Stimulated activated CD4-positive, alpha-beta T cell treated with anti-CD3 and anti-CD28 coated beads, Interleukin-2, amount 100 ng/mL, for 48 hours (primary cell): ENCODE data around the gene SIRT6.
A peak's percentile ranks its signal among the peaks of the same experiment; 100 is the strongest.
"Not testable (repeated sequence)": the region's sequence is repeated elsewhere in the genome, so short reads cannot be mapped to it uniquely, and the experiment has no call there.

ENCODE experiments used
- DNase-seq, 2 donors: peaks; one replicate each; pipeline ENCODE4 v3.0.0-alpha.2; 2020

The SIRT6 gene

DNA sequence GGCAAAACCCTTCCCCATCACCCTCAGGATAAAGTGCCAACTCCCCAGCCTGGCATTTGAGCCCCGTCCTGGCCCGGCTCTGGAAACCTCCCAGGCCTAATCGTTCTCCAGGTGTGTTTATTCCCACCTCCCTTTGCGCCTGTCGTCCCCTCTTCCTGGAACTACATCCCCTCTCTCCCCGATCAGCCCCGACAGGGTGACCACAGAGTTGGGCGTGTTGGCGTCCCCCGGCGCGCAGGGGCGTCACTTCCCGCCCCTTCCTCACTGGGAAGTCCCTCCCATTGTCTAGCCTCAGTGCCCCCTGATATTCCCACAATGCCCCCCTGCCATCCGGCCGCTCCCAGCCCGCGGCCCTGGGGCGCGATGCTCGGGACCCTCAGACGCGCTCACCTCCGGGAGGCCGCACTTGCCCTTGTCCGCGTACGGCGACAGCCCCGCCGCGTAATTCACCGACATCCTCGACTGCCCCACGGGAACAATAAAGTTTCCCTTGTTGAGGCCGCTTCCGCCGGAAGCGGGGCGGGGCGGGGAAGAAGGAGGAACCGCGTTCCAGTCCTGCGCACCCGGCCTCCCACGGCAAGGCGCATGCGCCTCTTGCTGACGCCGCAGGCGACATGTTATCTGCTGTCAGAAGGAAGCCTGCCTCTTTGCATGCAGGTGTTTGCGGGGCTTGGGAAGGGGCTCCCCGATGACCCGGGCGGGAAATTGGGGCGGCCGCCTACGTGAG is at the start of gene SIRT6, which contains the start of gene ANKRD24:
TSS of gene SIRT6 (minus strand) at position 480 of the 727 bp plus-strand sequence. CDS start at position 456, 24 bp downstream.
TSS of gene ANKRD24 (plus strand) at position 606 of the 727 bp plus-strand sequence. CDS start 3,737 bp downstream, outside the sequence.
- peak; percentile 93 for DNase-seq

DNA sequence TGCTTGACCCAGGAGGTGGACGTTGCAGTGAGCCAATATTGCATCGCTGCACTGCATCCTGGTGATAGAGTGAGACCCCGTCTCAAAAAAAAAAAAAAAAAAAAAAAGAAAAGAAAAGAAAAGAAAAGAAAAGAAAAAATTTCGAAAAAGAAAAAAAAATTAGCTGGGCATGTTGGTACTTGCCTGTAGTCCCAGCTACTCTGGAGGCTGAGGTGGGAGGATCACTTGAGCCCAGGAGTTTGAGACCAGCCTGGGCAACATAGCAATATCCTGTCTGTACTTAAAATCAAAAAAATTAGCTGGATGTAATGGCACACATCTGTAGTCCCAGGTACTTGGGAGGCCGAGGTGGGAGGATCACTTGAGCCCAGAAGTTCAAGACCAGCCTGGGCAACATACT is 49.8 kb upstream of the SIRT6 start:
- DNase-seq, result not testable (repeated sequence)

DNA sequence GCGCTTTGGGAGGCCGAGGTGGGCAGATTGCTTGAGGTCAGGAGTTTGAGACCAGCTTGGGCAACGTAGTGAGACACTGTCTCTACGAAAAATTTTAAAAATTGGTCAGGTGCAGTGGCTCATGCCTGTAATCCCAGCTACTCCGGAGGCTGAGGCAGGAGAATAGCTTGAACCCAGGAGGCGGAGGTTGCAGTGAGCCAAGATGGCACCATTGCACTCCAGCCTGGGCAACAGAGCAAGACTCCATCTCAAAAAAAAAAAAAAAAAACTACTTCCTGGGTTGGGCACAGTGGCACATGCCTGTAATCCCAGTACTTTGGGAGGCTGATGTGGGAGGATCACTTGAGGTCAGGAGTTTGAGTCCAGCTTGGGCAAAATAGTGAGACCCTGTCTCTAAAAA is 49.2 kb upstream of the SIRT6 start:
- DNase-seq, result not testable (repeated sequence)

DNA sequence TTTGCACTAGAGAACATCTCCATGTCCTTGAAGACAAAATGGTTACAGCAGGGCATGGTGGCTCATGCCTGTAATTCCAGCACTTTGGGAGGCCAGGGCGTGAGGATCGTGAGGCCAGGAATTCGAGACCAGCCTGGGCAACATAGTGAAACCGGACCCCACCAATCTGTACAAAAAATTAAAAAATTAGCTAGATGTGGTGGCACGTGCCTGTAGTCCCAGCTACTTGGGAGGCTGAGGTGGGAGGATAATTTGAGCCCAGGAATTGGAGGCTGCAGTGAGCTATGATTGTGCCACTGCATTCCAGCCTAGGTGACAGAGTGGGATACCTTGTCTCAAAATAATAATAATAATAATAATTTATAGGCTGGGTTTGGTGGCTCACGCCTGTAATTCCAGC is 47.9 kb upstream of the SIRT6 start:
- DNase-seq, result not testable (repeated sequence)

DNA sequence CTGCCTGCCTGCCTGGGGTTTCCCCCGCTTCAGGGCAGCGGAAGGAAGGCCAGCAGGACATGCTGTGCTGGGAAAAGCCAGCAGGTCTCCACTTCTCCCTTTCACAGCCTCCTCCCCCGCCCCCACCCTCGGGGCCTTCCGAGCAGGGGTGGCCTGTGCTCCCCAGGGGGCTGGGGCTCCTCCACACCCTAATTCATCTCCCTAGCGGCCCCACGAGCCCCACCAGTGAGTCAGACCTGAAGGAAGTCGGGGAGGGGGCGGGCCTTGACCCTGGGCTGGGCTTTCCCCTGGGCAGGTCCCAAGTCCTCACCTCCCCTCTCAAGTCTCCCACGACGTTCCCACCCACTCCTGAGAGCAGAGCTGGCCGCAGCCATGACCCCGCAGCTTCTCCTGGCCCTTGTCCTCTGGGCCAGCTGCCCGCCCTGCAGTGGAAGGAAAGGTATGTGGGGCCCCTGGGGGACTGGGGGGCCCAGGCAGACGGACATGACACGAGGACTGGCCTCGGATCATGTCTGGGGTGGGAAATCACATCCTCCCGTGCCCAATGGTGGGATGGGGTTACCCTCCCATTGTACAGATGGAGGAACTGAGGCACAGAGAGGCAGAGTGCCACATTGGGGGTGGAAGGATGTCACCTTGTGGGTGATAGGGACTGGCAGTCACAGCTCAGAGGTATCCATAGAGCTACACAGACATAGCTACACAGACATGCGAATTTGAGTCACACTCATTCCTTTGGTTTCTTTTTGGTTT is 47.0 kb upstream of the SIRT6 start, which contains the start of gene EBI3:
TSS of gene EBI3 (plus strand) at position 345 of the 753 bp plus-strand sequence. CDS start at position 373, 28 bp downstream.
- peak; percentile 41 to 45 for DNase-seq

DNA sequence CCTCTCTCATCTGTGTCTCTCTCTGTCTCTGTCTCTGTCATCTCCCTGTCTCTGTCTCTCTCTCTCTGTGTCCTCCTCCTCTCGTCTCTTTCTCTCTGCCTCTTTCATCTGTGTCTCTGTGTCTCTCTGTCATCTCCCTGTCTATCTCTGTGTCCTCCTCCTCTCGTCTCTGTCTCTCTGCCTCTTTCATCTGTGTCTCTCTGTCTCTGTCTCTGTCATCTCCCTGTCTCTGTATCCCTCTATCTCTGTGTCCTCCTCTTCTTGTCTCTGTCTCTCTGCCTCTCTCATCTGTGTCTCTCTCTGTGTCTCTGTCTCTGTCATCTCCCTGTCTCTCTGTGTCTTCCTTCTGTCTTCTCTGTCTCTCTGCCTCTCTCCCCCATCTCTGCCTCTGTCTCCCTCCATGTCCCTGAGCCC is 46.4 kb upstream of the SIRT6 start:
- DNase-seq, result no peak

DNA sequence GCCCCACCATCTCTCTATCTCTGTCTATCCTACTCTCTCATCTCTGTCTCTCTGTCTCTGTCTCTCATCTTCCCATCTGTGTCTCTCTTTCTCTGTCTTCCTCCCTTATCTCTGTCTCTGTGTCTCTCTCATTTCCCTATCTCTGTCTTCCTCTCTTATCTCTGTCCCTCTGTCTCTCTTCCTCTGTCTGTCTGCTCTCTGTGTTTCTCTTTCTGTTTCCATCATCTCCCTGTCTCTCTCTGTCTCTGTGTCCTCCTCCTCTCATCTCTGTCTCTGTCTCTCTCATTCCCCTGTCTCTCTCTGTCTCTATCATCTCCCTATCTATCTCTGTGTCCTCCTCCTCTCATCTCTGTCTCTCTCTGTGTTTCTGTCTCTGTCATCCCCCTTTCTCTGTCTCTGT is 45.4 kb upstream of the SIRT6 start:
- DNase-seq, result no peak

DNA sequence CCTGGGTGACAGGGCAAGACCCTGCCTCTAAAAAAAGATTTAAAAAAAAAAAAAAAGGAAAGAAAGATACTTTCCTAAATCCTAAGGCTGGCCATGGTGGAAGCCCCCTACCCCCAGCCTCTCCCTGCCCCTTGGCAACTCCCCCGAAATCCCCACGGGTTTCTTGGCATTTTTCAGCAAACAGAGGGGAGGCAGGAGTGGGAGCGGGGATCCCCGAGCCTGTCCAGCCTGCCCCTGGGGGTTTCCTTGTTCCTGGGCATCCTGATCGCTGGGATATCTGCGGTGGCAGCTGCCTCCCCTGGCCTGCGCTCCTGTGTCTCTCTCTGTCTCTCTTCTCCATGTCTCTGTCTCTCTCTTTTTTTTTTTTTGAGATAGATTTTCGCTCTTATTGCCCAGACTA is 43.5 kb upstream of the SIRT6 start:
- DNase-seq, result no peak

DNA sequence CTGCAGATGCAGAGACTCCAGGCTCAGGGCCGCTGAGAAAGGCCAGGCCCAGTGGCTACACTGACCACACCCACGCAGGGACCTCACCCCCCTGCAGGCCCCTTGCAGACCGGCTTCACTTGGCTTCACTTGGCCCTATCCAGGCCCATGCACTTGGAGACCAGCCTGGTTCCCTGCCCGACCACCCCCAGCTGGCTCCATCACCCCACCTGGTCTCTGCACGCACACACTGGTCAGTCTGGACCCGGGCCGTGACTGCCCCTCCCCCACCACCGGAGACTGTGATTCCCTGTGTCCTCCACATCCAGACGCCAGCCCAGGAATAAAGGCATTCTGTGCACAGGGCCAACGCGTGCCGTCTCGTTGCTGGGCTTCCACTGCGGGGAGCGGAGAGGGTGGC is 42.1 kb upstream of the SIRT6 start:
- no peak for DNase-seq

DNA sequence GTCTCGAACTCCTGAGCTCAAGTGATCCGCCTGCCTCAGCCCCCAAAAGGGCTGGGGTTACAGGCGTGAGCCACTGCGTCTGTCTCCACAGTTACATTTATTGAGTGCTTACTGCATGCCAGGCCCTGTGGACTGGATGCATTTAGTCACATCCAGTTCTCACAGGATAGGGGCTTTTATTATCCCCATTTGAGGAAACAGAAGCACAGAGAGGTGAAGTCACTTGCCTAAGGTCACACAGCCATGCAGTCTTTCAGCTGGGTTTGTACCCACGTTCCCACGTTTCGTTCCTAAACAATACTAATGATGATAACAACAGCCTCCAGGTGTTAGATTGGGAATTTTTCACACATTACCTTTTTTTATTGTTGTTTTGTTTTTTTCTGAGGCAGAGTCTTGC is 37.8 kb upstream of the SIRT6 start:
- no peak for DNase-seq

DNA sequence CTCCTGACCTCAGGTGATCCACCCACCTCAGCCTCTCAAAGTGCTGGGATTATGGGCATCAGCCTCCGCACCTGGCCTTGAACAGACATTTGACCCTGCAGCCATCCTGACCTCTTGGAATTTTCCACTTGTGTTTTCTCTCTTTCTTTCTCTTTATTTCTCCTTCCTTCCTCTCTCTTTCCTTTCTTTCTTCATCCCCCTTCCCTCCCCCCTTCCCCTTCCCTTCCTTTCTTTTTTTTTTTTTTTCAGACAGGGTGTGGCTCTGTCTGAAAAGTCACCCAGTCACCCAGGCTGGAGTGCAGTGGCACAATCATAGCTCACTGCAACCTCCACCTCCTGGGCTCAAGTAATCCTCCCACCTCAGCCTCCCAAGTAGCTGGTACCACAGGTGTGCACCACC is 36.2 kb upstream of the SIRT6 start:
- DNase-seq, result not testable (repeated sequence)

DNA sequence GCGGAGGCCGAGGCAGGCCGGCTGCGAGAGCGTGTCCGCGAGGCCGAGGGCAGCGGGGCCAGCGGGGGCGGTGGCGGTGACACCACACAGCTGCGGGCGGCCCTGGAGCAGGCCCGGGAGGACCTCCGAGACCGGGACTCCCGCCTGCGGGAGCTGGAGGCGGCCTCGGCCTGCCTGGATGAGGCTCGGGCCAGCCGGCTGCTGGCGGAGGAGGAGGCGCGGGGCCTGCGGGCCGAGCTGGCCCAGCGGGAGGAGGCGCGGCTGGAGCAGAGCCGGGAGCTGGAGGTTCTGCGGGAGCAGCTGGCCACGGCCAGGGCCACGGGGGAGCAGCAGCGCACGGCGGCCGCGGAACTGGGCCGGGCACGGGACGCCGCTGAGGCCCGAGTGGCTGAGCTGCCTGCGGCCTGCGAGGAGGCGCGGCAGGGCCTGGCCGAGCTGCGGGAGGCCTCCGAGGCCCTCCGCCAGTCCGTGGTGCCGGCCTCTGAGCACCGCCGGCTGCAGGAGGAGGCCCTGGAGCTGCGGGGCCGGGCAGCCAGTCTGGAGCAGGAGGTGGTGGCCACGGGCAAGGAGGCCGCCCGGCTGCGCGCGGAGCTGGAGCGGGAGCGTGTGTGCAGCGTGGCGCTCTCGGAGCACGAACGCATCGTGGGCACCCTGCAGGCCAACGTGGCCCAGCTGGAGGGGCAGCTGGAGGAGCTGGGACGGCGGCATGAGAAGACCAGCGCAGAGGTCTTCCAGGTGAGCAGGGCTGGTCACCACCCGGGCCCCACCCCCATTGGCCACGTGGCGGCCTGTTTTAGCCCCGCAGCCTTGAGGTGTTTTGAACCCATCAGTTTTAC is 35.3 kb upstream of the SIRT6 start:
- no peak for DNase-seq

DNA sequence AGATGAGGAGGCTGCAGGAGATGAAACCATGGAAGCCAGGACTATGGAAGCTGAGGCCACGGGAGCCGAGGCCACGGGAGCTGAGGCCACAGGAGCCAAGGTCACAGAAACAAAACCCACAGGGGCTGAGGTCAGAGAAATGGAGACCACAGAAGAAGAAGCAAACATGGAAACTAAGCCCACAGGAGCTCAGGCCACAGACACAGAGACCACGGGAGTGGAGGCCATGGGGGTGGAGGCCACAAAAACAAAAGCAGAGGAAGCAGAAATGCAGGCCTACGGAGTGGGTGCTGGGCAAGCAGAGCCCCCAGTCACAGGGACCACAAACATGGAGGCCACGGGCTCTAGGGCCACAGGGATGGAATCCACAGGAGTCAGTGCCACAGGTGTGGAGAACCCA is 34.5 kb upstream of the SIRT6 start:
- DNase-seq, result no peak

DNA sequence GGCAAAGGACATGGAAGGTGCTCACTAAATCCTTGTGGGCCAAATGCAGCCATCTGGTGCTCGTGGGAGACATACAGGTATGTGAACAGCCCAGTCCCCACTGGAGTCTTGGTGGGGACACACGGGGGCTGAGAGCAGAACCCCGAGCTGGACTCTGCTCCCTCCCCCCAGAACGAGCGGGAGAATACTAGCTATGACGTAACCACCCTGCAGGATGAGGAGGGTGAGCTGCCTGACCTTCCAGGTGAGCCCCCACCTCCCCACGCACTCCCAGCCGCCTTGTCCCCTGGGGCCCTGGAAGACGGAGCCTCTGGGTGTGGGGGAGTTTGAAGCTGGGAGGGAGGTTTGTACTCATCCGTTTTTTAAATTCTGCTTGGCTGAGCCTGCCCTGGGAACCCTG is 33.4 kb upstream of the SIRT6 start:
- DNase-seq, result no peak

DNA sequence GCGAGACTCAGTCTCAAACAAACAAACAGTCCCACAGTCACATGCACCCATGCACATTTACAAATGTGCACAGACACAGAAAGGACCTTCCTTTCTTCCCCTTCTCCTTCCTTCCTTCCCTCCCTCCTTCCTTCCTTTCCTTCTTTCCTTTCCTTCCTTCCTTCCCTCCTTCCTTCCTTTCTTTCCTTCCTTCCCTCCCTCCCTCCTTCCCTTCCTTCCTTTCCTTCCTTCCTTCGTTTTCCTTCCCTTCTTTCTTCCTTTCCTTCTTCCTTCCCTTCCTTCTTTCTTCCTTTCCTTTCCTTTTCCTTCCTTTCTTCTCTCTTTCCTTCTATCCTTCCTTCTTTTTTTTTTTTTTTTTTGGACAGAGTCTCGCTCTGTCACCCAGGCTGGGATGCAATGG is 30.8 kb upstream of the SIRT6 start:
- no peak for DNase-seq

DNA sequence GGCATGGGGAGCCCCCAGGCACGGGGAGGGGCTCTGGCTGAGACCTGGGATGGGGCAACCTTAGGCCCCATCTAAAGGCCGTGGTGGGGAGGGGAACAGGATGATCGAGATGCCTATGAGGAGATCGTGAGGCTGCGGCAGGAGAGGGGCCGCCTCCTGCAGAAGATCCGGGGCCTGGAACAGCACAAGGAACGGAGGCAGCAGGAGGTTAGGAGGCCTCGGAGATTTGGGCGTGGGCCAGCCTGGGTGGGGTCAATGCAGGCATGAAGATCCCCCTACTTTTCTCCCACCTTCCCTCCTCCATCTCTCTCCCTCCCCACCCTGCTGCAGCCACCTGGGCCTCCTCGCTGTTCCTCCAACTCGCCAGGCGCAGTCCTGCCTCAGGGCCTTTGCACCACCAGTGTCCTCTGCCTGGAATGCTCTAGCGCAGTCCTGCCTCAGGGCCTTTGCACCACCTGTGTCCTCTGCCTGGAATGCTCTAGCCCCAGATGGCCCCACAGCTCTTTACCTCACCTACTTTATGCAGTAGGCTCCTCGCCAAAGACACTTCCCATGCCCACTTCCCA is 27.9 kb upstream of the SIRT6 start:
- no peak for DNase-seq

DNA sequence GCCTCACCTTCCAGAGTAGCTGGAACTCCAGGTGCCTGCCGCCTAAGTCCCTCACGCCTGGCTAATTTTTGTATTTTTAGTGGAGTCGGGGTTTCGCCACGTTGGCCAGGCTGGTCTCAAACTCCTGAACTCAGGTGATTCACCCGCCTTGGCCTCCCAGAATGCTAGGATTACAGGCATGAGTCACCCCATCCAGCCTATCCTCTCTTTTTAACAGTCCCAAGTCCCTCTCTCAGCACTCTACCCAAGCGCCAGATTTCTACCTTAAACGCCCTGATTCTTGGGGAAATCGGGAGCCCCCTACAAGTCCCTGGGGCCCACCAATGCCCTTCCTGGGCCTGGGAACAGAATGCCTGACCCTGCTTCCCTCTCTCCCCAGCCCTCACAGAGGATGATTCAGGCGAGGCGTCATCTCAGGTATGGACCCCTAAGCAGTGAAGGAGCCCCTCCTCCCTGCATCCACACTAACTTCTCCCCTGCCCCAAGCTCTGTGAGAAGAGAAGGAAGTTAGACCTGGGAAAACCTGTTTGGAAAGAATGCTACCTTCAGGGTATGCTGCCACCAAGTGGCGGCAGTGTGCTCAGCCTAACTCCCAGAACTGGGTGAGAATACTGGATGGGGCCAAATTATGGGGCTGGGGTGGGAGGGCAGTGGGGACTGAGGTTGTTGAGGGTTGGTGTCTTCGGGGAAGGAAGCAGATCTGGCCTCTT is 26.2 kb upstream of the SIRT6 start:
- no peak for DNase-seq

DNA sequence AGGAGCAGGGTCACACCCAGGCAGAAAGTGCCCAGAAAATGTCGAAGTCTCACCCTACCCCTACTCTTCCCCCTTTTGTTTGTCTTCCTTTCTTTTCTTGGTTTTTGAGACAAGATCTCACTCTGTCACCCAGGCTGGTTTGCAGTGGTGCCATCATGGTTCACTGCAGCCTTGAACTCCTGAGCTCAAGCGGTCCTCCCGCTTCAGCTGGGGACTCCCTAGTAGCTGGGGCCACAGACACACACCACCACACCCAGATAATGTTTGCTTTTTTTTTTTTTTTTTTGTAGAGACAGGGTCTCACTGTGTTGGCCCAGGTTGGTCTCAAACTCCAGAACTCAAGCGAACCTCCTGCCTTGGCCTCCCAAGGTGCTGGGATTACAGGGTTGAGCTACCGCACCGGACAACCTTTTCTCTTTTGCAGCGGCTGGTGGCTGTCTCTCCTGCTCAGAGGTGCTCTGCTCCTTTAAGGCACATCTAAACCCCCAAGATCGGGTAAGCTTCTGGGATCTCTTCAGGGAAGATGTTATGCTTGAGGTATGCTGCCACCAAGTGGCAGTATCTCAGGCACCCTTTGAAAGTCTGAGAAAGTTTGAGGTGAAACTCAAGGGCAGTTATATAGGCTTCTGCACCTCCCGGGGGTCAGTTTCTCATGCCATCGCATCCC is 24.6 kb upstream of the SIRT6 start:
- no peak for DNase-seq

DNA sequence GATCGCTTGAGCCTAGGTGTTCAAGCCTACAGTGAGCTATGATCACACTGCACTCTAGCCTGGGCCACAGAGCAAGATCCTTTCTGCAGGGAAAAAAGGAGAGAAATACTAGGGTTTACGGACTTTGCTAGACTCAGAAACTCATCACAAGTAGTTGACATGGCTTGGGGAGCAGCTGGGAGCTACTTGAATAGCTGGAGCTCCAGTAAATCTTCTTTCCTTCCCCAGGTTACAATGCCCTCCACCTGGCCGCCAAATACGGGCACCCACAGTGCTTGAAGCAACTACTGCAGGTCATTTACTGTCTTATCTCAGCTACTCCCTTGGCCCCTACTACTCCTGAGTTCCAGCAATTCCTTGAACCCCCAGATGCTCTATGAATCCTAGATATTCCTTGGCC is 19.4 kb upstream of the SIRT6 start:
- no peak for DNase-seq

DNA sequence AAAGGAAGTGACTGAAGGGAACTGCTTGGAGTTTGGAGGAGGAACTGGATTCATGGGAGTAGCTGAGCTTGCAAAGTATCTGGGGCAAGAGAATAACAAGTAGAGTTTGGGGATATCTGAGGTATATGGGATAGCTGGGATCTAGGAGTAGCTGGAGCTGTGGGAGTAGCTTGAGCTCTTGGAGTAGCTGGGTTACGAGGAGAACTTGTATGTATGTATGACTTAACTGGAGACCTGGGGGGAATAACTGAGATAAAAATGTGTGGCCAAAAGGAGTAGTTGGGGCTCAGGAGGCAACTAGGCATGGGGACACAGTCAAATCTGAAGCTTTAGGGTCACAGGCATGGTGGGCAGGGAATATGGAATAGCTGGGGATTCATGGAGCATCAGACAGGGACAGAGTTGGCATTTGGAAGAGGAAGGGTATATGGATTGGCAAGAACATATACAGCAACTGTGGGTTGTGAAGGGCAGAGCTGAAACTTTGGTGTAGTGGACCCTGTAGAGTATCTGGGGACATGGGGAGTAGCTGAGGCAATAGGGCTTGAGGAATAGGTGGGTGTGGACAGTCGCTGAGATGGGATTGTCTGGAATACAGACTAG is 18.7 kb upstream of the SIRT6 start:
- DNase-seq, result no peak

DNA sequence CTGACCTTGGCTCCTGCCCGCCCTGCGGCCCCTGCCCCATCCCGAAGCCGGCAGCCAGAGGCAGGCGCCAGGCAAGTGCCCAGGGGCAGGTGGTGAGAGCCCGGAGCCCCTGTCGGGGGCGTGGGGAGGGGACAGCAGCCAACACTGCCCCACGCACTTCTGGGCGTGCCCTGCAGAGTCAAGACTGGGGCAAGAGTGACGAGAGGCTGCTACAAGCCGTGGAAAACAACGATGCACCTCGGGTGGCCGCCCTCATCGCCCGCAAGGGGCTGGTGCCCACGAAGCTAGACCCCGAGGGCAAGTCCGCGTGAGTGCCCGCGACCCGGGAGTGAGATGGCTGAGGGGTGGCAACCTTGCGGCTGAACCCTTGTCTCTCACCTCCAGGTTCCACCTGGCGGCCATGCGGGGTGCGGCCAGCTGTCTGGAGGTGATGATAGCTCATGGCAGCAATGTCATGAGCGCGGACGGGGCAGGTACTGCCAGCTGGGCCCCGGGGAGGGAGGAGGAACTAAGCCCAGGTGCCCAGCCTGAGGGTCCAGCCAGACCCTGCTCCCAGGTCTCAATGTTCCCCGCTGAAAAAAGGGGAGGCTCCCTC is 17.4 kb upstream of the SIRT6 start:
- DNase-seq, result no peak
